GM12873 (cell line): ENCODE measurements around the gene NR2E1.

ENCODE experiments used
- CTCF ChIP-seq: IDR thresholded peaks from 2 replicates; pipeline ENCODE4 v1.5.1; 2012; ENCODE audit warnings: low read depth, mild to moderate bottlenecking, moderate library complexity, low read length, control low read depth; ENCODE audit not compliant: insufficient read depth; ENCODE audit errors: missing control alignments

NR2E1 gene

GRCh38 chr6:108164543-108164814, 1.3 kb upstream of the NR2E1 start:
- no peak for TF ChIP-seq CTCF

GRCh38 chr6:108164815-108165706, 761 bp upstream of the NR2E1 start:
- TF ChIP-seq CTCF = no peak

- no peak for TF ChIP-seq CTCF
Measured at GRCh38 chr6:108166664-108167448, 1.0 kb downstream of the NR2E1 start.

- no peak for TF ChIP-seq CTCF
Measured at GRCh38 chr6:108167449-108168089, 1.7 kb downstream of the NR2E1 start.

GRCh38 chr6:108168090-108168463, 2.3 kb downstream of the NR2E1 start:
- TF ChIP-seq CTCF = no peak

- TF ChIP-seq CTCF = peak; percentile 22
Measured at GRCh38 chr6:108168501-108169463, 3.0 kb downstream of the NR2E1 start.
